A673 (cell line): Measurements from ENCODE around the gene BLZF1. TPM values are rescaled to one million over a fixed set of nuclear protein-coding genes. Genes with fewer than 3 reads are reported as not detected.
"Not testable (repeated sequence)": the region's sequence is repeated elsewhere in the genome, so short reads cannot be mapped to it uniquely, and the experiment has no call there.

Source experiments
- BruUV-seq: library from RNA; stranded (reverse); fragments of 400-500 nt; replicated peaks from 2 replicates; lab custom pipeline; 2021; lab: Mats Ljungman, UMichigan
- CTCF ChIA-PET: fragments of 300-600 bp; sonication (Branson Sonifier 250); formaldehyde crosslinking; loops from one replicate; lab custom pipeline; 2022; ENCODE audit warnings: antibody characterized with exemption; lab: Charles Lee
- POLR2A ChIA-PET: fragments of 300-600 bp; sonication (Branson Sonifier 250); formaldehyde crosslinking; loops from one replicate; lab custom pipeline; 2022; ENCODE audit warnings: antibody characterized with exemption; ENCODE audit not compliant: low non-redundant PET; lab: Charles Lee
- DNase-seq: peaks from one replicate; pipeline ENCODE4 v3.0.0-alpha.2; 2015; ENCODE audit warnings: low spot score
- H3K27ac ChIP-seq: fragments of 200-600 bp; sonication (generic); 2 replicates; pipeline ENCODE4 v1.5.1; 2016; ENCODE audit warnings: mixed run types, low read depth, mild to moderate bottlenecking, mixed read lengths, antibody characterized with exemption, low read length; ENCODE audit not compliant: poor library complexity, severe bottlenecking
- H3K27me3 ChIP-seq: fragments of 200-600 bp; sonication (generic); replicated peaks from 2 replicates; pipeline ENCODE4 v1.6.1; 2017; ENCODE audit warnings: mixed run types, low read depth, mild to moderate bottlenecking, mixed read lengths, antibody characterized with exemption, low read length; ENCODE audit not compliant: insufficient read depth, poor library complexity
- H3K36me3 ChIP-seq: fragments of 200-600 bp; sonication (generic); 2 replicates; pipeline ENCODE4 v1.6.1; 2016; ENCODE audit warnings: mixed run types, mild to moderate bottlenecking, mixed read lengths, antibody characterized with exemption, low read length; ENCODE audit not compliant: insufficient read depth, poor library complexity, severe bottlenecking
- H3K4me1 ChIP-seq: fragments of 200-600 bp; sonication (generic); 2 replicates; pipeline ENCODE4 v1.6.1; 2017; ENCODE audit warnings: mixed run types, mild to moderate bottlenecking, mixed read lengths, antibody characterized with exemption, low read length; ENCODE audit not compliant: insufficient read depth, poor library complexity, severe bottlenecking
- H3K4me3 ChIP-seq: fragments of 200-600 bp; sonication (generic); 2 replicates; pipeline ENCODE4 v1.5.1; 2016; ENCODE audit warnings: low read depth, mixed run types, mild to moderate bottlenecking, mixed read lengths, low read length; ENCODE audit not compliant: poor library complexity, severe bottlenecking
- H3K9me3 ChIP-seq: fragments of 200-600 bp; sonication (generic); 2 replicates; pipeline ENCODE4 v1.6.1; 2016; ENCODE audit warnings: mixed run types, low read depth, mild to moderate bottlenecking, mixed read lengths, antibody characterized with exemption, low read length; ENCODE audit not compliant: poor library complexity, severe bottlenecking
- CTCF ChIP-seq: fragments of 300-800, 200-600 bp; sonication (generic); conservative IDR thresholded peaks from 2 replicates; pipeline ENCODE4 v1.5.1; 2017; ENCODE audit warnings: low read depth, mild to moderate bottlenecking, antibody characterized with exemption, low read length, moderate library complexity, mixed read lengths
- EZH2 ChIP-seq: fragments of 200-600 bp; sonication (generic); IDR thresholded peaks from 2 replicates; pipeline ENCODE4 v1.6.1; 2017; ENCODE audit warnings: borderline replicate concordance, low read depth, mild to moderate bottlenecking, mixed read lengths, antibody characterized with exemption, low read length; ENCODE audit not compliant: poor library complexity, severe bottlenecking
- intact Hi-C: fragments of 100-400 bp; cut with micrococcal nuclease; formaldehyde crosslinking; loops from one replicate; pipeline ENCODE4 v1.10.0; 2022; ENCODE audit not compliant: unreplicated experiment
- total RNA-seq: library from RNA; stranded (reverse); gene quantifications from 2 replicates; pipeline ENCODE4 v1.2.3, GENCODE V29; 2021

Gene BLZF1
- total RNA-seq, 1 experiment from 2014 or later: 22.5 TPM

- no peak overlapping the region for H3K4me3 ChIP-seq
- CTCF ChIA-PET: no interaction called here
- no peaks in the 10 kb centered on the region for H3K9me3 ChIP-seq
- no peaks in the 10 kb centered on the region for H3K4me1 ChIP-seq
- no peaks in the 10 kb centered on the region for H3K27me3 ChIP-seq
- no peaks in the 10 kb centered on the region for H3K36me3 ChIP-seq
- no peak overlapping the region for H3K27ac ChIP-seq
- no TSS peak for BruUV-seq
- no peak for TF ChIP-seq EZH2
- DNase-seq: no peak
- intact Hi-C loops: loop anchor here (10.0 kb wide), 3 partner anchors 205 to 995 kb away; partner anchors contain the start of gene ATP1B1
- POLR2A ChIA-PET: interaction anchor here (0.7 kb wide), 1 partner anchor 694 kb away, joined by 3 read pairs; no protein-coding TSS in a partner anchor
These were observed 28.2 kb upstream of the BLZF1 start for GRCh38 chr1:169339773-169340172.

- intact Hi-C loops: loop anchor here (10.0 kb wide), 3 partner anchors 206 to 996 kb away; partner anchors contain the start of gene ATP1B1
- Histone ChIP-seq H3K27ac (no peak overlapping the region), H3K36me3 (no peaks in the 10 kb centered on the region), H3K4me1 (no peaks in the 10 kb centered on the region), H3K27me3 (no peaks in the 10 kb centered on the region), H3K4me3 (no peak overlapping the region), H3K9me3 (no peaks in the 10 kb centered on the region)
- BruUV-seq: no TSS peak
- CTCF ChIA-PET: no interaction called here
- no peak for DNase-seq
- no peak for TF ChIP-seq EZH2
- no peak for TF ChIP-seq CTCF
- POLR2A ChIA-PET: no interaction called here
These were observed 27.1 kb upstream of the BLZF1 start for GRCh38 chr1:169340882-169341281.

GRCh38 chr1:169342096-169342495, 25.9 kb upstream of the BLZF1 start:
- POLR2A ChIA-PET, H3K4me1 ChIP-seq, BruUV-seq, DNase-seq, H3K27me3 ChIP-seq, H3K27ac ChIP-seq, H3K36me3 ChIP-seq, CTCF ChIA-PET, H3K4me3 ChIP-seq, H3K9me3 ChIP-seq: not testable (repeated sequence)
- intact Hi-C loops: loop anchor here (10.0 kb wide), 3 partner anchors 207 to 997 kb away; partner anchors contain the start of gene ATP1B1

- BruUV-seq: no TSS peak
- Histone ChIP-seq H3K36me3 (no peaks in the 10 kb centered on the region), H3K27ac (no peak overlapping the region), H3K4me3 (no peak overlapping the region), H3K4me1 (no peaks in the 10 kb centered on the region), H3K27me3 (no peaks in the 10 kb centered on the region), H3K9me3 (no peaks in the 10 kb centered on the region)
- no peak for DNase-seq
- TF ChIP-seq EZH2 (no peak), CTCF (no peak)
- POLR2A ChIA-PET: no interaction called here
- intact Hi-C loops: loop anchor here (5.0 to 10.0 kb wide), 4 partner anchors 211 to 1001 kb away; partner anchors contain the start of gene ATP1B1
- CTCF ChIA-PET: no interaction called here
These were observed 22.5 kb upstream of the BLZF1 start for GRCh38 chr1:169345511-169345910.
